Measurements from ENCODE around the gene TNNI3.
"Not testable (repeated sequence)": the region's sequence is repeated elsewhere in the genome, so short reads cannot be mapped to it uniquely, and the experiment has no call there.

Gene TNNI3

DNA sequence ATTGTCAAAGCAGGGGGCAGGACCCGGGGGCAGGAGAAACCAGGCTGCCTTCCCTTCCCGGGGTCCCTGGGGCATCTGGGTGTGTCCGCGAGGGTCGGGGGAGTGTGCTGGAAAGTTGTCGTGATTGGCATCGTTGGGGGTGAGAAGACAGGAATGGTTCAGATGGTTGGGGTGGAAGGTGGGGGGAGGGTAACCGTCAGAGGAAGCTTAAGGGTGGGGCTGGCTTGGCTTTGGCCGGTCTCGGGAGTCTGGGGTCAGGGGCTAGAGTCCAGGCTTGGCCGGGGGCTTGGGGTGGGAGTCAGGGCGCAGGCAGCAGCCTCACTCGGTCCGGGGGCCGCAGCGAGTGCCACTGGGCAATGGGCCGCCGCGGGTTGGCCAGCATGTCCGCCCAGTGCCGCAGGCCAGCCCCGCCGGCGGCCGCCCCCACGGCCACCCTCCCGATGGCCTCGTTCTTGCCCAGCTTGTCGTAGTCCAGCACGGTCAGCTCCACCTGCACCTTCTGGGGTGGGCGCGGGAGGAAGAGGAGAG, 15.7 kb upstream of the TNNI3 start:
- DNase-seq (ENCODE audit: low spot score), result no peak

DNA sequence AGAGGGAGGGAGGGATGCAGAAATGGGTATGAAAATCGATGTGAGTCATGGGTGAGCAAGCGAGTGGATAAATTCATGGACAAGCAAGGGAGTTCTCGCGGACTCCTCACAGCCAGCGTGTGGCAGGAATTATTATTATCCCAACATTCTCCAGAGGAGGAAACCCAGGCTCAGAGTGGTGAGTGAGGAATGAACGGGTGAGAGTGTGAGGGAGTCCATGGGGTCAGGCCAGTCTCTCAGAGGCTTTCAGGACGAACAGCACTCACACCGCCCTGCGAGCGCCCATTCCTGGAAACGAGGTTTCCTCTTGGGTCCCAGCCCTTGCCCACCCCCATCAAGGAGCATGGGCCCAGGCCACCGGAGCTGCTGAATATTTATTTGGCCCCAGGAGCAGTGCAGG, 15.2 kb upstream of the TNNI3 start:
- DNase-seq (ENCODE audit: low spot score), result peak; percentile 44

DNA sequence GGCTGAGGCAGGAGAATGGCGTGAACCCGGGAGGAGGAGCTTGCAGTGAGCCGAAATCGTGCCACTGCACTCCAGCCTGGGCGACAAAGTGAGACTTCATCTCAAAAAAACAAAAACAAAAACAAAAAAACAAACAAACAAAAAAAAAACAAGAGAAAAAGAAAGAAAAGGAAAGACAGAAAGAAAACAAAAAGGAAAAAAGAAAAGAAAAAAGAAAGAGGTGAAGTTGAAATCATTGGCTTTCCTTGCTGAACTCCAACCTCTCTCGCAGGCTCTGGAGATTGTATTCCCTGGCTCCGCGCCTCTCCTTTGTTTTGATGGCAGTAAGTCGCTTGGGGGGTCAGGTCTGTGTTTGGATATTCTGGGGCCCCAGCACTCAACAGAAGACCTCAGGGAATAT, 14.8 kb upstream of the TNNI3 start:
- DNase-seq (ENCODE audit: low spot score), result not testable (repeated sequence)

DNA sequence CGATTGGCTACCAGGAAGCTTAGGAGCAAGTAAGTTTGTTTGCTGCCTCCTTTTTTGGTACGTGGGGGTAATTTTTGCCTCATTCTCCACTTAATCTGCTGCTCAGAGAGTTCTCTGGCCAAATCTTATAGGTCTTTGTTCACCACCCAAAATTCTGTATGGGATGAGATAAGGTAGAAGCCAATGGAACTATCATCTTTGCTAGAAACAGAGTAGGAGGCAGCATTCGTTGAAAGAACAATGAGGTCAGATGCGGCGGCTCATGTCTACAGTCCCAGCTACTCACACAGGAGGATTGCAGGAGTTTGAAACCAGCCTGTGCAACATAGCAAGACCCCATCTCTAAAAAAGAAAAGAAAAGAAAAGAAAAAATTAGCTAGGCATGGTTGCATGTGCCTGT, 13.9 kb upstream of the TNNI3 start:
- no peak for DNase-seq (ENCODE audit: low spot score)

DNA sequence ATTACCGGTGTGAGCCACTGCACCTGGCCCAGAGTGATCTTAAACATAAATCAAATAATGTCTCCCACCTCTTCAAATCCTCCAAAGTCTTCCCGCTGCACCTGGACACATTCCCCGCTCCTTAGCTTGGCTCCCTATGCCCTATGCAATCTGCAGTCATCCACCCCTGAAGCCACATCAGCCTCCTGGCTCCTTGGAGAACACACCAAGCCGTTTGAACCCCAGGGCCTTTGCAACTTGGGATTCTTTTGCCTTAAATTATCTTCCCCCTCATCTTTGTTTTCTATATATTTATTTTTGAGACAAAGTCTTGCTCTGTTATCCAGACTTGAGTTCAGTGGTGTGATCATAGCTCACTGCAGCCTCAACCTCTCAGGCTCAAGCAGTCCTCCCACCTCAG, 11.6 kb upstream of the TNNI3 start:
- no peak for DNase-seq (ENCODE audit: low spot score)

DNA sequence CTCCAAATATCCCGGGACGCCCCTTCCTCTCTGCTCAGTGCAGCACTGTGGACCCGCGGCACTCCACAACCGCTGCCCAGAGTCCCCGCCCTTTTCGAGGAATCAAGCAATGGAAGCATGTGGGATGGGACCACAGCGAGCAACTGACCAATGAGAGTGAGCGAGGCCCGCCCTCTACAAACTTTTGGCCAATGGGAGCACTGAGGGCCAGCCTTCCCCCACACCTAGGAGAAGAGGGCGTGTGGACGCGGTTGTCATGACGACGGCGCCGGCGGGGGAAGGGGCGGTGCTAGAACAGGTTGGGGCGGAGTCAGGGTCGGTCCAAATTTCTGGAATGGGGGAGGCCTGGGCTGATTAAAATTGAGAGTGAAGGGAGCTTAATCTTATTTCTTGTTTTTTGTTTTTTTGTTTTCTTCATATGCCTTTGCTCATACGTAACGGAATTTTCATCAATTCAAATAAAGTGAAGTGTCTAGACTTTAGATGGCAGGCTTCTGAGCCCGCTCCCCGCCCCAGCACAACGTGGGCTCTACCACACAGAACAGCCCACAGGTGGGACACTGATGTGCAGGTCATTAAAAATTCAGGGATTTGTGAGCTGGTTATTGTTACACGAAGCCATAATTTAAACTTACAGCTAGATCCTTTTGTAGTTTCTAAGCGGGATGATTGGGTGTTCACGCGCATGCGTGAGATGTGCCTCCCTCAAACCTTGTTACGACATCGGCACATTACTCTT, 9.2 kb upstream of the TNNI3 start, which contains the start of gene DNAAF3:
DNAAF3 (minus strand) TSS at position 84 of the 739 bp plus-strand sequence. CDS start 200 bp downstream, outside the sequence.
- DNase-seq (ENCODE audit: low spot score), result peak; percentile 100

DNA sequence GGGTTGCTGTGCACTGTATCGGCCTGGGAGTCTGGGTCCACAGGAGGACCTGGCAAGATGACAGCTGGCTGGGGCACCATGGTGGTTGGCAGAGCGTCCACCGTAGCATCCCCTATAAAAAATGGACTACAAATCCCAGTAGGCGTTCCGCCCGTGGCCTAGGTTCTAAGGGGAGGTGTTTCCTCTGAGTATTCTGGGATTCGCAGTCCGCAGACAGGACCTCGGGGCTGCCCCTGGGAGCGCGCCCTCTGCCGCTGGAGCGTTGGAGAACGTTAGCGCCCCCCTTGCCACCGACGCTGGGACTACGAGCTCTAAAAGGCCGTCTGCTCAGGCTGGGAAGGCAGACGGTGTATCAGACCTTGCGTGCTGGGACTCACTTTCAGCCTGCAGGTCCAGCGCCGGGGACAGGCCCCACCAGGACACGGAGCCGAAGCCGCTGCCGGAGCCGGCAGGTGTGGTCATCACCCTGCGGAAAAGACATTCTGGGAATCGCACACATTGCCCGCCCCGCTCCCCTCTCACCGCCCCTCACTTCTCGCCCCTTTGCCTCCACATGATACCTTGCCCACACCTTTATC, 8.5 kb upstream of the TNNI3 start:
- DNase-seq (ENCODE audit: low spot score), result peak; percentile 98

DNA sequence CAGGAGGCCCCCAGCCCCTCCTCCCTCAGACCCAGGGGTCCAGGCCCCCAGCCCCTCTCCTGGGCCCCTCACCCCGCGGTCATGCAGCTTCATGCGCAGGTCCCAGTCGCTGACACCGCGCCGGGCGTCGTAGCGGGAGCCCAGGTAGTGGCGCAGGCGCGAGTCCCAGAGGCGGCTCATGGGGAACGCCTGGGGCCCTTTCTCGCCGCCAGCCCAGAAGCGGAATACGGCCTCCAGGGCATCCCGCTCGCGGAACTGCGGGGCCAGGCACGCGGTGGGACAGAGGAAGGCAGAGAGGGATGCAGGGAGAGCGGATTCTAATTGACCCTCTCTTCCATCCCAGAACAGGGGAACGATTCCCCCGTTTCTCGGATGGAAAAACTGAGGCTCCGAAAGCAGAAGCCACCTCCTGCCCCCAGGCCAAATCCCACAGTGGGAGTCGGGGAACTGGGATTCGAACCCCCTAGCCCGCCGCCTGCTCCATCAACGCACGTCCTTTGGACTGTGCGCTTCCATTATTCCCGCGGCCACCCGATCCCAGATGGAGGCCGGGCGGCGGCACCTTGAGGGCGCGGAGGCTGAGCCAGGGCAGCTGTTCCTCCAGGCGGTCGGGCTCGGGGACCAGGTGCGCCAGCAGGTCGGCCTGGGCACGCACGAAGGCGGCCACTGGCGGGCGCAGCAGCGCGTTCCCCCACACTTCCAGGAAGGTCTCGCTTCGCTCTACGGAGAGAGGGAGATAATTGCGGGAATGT, 4.2 kb upstream of the TNNI3 start:
- DNase-seq (ENCODE audit: low spot score), result no peak

DNA sequence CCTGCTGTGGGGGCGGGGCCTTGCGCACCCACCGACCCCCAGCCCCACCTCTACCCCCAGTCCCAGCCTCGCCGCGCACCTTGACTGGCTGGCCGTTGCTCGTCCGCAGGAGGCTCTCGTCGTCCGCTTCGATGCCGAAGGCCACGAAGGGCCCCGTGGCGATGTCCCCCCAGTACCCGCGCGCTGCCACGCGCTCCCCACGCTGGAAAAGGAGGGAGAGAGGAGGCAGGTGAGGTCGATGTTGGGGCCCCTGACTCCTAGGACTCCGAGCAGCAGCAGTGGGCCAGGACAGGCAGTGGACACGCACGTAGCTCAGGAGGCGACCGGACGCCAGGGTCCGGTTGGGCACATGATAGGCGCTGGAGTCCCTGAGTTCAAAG, 3.4 kb upstream of the TNNI3 start:
- DNase-seq (ENCODE audit: low spot score), result no peak

DNA sequence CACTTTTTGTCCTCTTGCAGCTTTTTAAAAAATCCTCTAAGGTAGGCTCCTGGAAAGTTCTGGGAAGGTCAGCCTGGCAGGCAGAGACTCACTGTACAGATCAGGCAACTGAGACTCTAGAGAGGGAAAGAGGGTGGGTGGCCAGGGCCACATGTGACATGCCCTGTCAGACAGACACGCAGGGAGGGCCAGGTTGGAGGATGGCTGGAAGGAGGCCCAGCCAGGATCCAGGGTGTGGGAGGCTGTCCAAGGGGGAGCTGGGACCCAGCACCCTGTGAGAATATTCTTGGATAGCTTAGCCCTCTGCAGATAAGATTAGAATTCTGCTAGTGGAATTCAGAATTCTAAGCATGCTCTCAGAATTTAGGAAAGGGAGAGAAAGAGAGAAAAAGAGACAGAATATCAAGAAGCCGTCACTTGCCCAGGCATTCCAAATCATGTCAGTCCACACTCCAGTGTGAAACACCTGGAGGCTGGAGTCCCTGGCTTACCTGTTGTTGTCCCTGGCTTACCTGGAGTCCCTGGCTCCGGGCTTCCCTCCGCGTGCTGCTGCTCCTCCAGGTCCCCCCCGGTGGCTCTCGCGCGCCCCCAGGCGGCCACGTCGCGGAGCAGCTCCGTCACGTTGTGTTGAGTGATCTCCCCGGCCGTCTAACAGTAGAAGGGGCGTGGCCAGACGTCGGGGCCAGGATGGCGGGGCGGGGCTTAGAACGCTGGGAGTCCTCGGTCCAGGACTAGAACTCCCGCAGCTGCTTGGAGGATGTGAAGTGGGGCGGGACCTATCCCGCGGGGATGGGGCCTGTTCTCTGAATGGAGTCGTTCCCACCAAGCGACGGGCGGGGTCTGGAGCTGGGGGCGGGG, 2.8 kb upstream of the TNNI3 start:
- peak; percentile 95 for DNase-seq (ENCODE audit: low spot score)

DNA sequence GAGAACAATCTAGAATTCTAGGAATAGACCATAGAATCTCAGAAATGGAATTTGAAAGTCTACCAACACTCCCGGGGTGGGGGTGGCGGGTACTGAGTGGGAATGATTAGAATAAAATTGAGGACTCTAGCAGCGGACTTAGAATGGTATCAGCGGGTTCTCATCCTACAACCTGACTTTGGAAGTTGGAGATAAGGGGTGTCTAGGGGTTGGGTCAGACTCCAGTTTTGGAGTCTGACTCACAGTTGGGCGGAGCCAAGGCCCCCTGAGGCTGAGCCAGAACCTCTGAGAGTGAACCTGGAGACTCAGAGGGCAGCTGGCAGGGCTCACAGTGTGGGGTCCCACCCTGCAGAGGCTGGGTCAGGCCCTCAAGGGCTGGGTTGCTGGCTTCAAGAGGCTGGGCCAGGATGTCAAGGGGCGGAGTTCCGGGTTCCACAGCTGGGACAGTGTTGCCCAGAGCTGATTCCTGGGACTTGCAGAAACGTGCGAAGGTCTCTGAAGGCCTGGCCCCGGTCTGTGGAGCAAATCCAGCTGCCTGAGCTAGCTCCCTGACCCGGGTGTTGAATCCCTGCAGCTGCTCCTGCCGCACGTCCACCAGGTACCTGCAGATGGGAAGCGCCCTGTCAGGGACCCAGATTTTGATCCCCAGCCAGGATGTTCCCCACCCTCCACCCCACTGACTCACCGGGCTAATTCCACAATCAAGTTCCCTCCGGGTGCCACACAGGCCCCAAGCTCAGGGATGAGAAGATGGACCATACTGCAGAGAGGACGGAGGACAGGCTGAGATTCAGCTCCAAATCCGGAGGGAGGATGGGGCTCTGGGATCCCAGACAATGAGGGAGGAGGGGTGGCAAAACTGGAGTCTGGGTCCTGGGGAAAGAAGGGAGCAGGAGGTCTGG, 1.6 kb upstream of the TNNI3 start:
- DNase-seq (ENCODE audit: low spot score), result no peak

DNA sequence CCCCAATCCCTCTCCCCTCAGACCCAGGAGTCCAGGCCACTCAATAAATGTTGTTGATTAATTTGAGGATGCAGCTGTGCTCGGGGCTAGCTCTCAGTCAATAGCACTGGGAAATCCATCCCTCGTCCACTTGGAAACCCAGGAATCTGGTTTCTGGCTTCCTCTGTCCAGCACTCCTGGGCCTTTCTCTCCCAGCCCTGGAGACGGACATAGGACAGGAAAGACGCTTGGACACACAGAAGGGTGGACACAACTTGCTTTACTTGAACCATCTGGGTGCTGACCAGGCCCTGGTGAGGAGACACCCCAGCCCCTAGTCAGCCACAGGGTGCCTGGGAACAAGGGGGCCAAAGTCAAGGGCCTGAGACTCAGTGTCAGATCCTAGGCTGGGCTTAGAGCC, 891 bp upstream of the TNNI3 start:
- DNase-seq (ENCODE audit: low spot score), result no peak

DNA sequence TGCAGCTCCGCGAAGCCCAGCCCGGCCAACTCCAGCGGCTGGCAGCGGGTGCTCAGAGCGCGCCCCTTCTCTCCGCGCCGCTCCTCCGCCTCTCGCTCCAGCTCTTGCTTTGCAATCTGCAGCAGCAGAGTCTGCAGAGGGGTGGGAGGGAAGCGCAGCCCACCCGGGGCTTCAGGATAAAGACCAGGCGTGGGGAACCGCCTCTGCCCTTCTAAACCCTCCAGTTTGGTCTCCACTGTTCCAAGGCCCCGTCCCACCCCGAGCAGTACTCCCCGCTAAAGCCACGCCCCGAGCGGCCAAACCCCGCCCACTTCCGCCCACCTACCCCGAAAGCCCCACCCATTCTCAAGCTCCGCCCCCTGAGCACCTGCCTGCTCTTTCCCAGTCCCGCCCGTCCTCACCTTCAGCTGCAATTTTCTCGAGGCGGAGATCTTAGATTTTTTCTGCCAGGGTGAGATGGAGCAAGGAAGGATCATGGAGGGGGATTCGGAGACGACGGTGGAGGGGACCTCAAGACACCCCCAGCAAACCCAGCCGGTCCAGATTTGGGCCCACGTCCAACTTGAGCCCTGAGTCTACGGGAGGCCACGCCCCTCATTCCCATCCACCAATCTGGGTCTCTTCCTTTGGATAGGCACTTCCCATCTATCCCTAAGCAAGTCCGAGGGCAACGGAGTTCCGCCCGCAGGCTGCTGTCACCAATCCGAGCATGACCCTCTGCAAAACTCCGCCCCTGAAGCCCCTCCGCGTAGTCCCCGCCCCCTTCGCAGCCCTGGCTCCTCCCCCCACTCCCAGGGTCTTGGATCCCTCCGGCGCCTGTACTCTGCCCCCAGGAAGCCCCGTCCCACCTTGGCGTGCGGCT, 1.1 kb downstream of the TNNI3 start:
- peak; percentile 97 for DNase-seq (ENCODE audit: low spot score)

DNA sequence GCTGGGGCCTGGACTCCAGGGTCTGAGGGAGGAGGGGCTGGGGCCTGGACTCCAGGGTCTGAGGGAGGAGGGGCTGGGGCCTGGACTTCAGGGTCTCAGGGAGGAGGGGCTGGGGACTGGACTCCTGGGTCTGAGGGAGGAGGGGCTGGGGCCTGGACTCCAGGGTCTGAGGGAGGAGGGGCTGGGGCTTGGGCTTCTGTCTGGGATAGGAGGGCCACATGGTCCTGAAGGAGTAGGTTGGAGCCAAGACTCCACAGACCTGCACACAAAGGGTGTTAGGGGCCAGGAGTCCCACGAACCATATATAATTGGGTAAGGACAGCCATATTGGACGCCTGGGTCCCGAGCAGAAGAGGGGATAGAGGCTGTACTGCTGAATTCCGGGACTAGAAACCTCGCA, 1.7 kb downstream of the TNNI3 start:
- DNase-seq (ENCODE audit: low spot score), result not testable (repeated sequence)

DNA sequence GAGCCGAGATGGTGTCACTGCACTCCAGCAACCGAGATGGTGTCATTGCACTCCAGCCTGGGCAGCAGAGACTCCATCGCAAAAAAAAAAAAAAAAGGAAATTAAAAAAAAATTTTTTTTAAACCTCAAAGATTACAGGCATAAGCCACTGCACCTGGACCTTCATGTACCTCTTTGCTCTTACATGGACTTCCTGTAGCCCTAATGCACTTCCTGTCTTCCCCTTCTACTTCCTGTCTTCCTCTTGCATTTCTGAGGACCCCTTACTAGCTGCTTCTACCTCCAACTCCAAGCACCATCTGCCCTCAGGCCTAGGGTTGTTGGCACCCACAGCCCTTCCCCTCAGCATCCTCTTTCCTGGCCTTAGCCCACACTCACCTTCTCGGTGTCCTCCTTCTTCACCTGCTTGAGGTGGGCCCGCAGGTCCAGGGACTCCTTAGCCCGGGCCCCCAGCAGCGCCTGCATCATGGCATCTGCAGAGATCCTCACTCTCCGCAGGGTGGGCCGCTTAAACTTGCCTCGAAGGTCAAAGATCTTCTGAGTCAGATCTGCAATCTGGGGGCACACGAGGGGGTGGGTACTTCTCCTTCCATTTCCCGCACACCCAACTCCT, 3.8 kb downstream of the TNNI3 start:
- DNase-seq (ENCODE audit: low spot score), result no peak

DNA sequence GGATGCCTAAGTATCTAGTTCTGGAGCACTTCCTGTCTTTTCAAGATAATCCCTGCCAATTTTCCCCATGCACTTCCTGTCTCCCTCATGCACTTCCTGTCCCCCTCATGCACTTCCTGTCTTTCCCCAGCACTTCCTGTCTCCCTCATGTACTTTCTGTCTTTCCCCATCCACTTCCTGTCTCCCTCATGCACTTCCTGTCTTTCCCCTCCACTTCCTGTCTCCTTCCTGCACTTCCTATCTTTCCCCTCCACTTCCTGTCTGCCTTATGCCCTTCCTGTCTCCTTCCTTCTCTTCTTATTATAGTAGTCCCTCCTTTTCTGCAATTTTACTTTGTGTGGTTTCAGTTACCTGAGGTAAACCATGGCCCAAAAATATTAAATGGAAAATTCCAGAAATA, 5.5 kb downstream of the TNNI3 start:
- no peak for DNase-seq (ENCODE audit: low spot score)

DNA sequence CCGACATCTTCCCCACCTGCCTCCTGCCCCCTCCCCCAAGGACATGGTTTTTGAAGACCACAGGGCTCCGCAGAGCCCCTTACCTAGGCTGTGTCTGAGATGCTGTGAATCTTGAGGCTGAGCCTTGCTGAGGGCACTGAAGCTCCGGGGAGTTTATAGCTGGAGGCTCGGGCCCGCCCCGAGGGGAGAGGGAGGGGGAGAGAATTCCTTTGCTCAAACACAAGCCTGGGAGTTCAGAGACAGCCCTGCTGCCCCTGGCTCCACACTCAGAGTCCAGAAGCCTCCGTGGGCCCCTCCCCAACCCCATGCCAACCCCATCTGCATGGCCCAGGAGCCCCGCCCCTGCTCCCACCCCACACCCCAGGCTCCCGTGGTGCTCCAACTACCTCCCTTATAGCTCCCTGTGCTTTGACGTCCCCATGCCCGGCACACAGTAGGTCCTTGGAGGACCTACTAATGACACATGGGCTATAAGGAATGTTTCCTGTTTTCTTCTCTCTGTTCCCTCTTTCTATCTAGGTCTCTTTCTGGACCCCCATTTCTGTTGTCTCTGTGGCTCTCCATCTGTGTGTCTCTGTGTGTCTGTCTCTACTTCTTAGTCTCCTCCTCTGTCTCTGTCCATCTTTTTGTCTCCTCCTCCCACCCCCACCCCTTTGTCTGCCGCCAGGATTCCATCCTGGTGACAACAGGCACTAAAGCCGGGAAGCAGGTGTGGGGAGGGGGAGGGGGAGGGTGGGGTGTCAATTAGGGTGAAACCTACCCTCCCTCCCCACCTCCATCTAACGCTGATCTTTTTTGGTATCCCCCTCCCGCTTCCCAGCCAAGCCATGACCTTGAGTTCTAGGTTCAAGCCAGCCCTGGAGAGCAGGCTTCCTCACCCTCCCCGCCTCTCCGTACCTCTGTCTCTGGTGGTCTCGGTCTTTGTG, 8.2 kb downstream of the TNNI3 start, which contains the start of gene TNNT1:
TNNT1 (minus strand) TSS at position 129 of the 926 bp plus-strand sequence. CDS start 2,049 bp downstream, outside the sequence.
- no peak for DNase-seq (ENCODE audit: low spot score)

DNA sequence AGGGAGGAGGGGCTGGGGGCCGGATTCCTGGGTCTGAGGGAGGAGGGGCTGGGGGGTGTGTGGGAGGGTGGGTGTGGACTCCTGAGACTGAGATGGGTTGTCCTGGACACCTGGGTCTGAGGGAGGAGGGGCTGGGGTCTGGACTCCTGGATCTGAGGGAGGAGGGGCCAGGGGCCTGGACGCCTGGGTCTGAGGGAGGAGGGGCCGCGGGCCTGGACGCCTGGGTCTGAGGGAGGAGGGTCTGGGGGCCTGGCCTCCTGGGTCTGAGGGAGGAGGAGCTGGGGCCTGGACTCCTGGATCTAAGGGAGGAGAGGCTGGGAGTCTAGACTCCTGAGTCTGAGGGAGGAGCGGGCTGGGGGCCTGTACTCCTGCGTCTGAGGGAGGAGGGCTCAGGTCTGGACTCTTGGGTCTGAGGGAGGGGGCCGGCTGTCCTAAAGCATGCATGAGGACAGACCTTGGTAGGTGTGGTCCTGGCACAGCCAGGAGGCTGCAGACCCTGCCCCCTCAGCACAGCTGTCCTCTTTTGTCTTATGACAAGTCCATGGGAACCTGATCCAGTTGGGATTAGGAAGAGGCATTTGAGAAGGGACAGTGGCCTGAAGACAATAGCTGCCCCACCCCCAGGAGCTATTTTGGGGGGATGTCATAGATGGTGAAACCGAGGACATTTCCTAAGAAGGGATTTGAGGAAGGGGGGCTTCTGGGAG, 9.8 kb downstream of the TNNI3 start:
- no peak for DNase-seq (ENCODE audit: low spot score)
